ENCODE measurements around the gene NLRC5. TPM values are rescaled to one million over a fixed set of nuclear protein-coding genes. Genes with fewer than 3 reads are reported as not detected.

NLRC5 gene
- total RNA-seq, 4 donors from 2014 or later, result 14.4 to 22.5 (median 16.6) TPM

- no peak overlapping the region for H3K4me3 ChIP-seq
- 90% methylated on average over 4 of the region's 8 CpGs for WGBS
- peaks cover 19 to 85% (median 54%) of the 10 kb centered on the region in 4 donors for H3K36me3 ChIP-seq
- no peaks in the 10 kb centered on the region for H3K27me3 ChIP-seq
- no peak for DNase-seq (ENCODE audit: extremely low spot score)
- no peaks in the 10 kb centered on the region for H3K9me3 ChIP-seq
- intact Hi-C loops (cut with DNase I), result no loop called here
- H3K27ac ChIP-seq (replicated peaks in 1 of 4), result no peak overlapping the region
- H3K4me1 ChIP-seq, result no peaks in the 10 kb centered on the region
- TF ChIP-seq CTCF (IDR thresholded peaks at IDR 0.05), result no peak
- no peak for TF ChIP-seq POLR2AphosphoS5 (IDR thresholded peaks at IDR 0.05)
- no peak for TF ChIP-seq POLR2A (IDR thresholded peaks at IDR 0.05; ENCODE audit: low read depth)
- TF ChIP-seq EP300 (IDR thresholded peaks at IDR 0.05), result no peak
These were observed 34.3 kb downstream of the NLRC5 start for GRCh38 chr16:57023541-57024249.

GRCh38 chr16:57024894-57025680 is 35.7 kb downstream of the NLRC5 start:
- Histone ChIP-seq H3K27me3 (no peaks in the 10 kb centered on the region), H3K9me3 (no peaks in the 10 kb centered on the region), H3K27ac (replicated peaks in 1 of 4) (no peak overlapping the region), H3K36me3 (peaks cover 11 to 71% (median 45%) of the 10 kb centered on the region in 4 donors), H3K4me3 (no peak overlapping the region), H3K4me1 (no peaks in the 10 kb centered on the region)
- TF ChIP-seq POLR2A (IDR thresholded peaks at IDR 0.05; ENCODE audit: low read depth) (no peak), CTCF (IDR thresholded peaks at IDR 0.05) (no peak), EP300 (IDR thresholded peaks at IDR 0.05) (no peak), POLR2AphosphoS5 (IDR thresholded peaks at IDR 0.05) (no peak)
- no peak for DNase-seq (ENCODE audit: extremely low spot score)
- WGBS, result 90% methylated on average over 7 of the region's 19 CpGs
- intact Hi-C loops (cut with DNase I), result no loop called here

- H3K4me1 ChIP-seq, result no peaks in the 10 kb centered on the region
- peaks cover 4 to 60% (median 37%) of the 10 kb centered on the region in 4 donors for H3K36me3 ChIP-seq
- no peaks in the 10 kb centered on the region for H3K9me3 ChIP-seq
- H3K27ac ChIP-seq (replicated peaks in 1 of 4), result no peak overlapping the region
- H3K4me3 ChIP-seq, result no peak overlapping the region
- TF ChIP-seq EP300 (IDR thresholded peaks at IDR 0.05), result no peak
- TF ChIP-seq CTCF (IDR thresholded peaks at IDR 0.05), result no peak
- TF ChIP-seq POLR2A (IDR thresholded peaks at IDR 0.05; ENCODE audit: low read depth), result no peak
- TF ChIP-seq POLR2AphosphoS5 (IDR thresholded peaks at IDR 0.05), result no peak
- no peak for DNase-seq (ENCODE audit: extremely low spot score)
- intact Hi-C loops (cut with DNase I), result no loop called here
- no peaks in the 10 kb centered on the region for H3K27me3 ChIP-seq
- 98% methylated on average over 8 of the region's 21 CpGs for WGBS
These were observed 36.8 kb downstream of the NLRC5 start for GRCh38 chr16:57025941-57026777.

- no peaks in the 10 kb centered on the region for H3K4me1 ChIP-seq
- no peak overlapping the region for H3K4me3 ChIP-seq
- no peak for DNase-seq (ENCODE audit: extremely low spot score)
- TF ChIP-seq POLR2AphosphoS5 (IDR thresholded peaks at IDR 0.05) (no peak), CTCF (IDR thresholded peaks at IDR 0.05) (no peak), POLR2A (IDR thresholded peaks at IDR 0.05; ENCODE audit: low read depth) (no peak), EP300 (IDR thresholded peaks at IDR 0.05) (no peak)
- H3K36me3 ChIP-seq, result peaks cover 0 to 59% (median 33%) of the 10 kb centered on the region in 4 donors
- no peaks in the 10 kb centered on the region for H3K9me3 ChIP-seq
- H3K27ac ChIP-seq (replicated peaks in 1 of 4), result no peak overlapping the region
- 94% methylated on average over 3 of the region's 3 CpGs for WGBS
- no peaks in the 10 kb centered on the region for H3K27me3 ChIP-seq
- intact Hi-C loops (cut with DNase I), result no loop called here
These were observed 37.4 kb downstream of the NLRC5 start for GRCh38 chr16:57026778-57027062.

Data from esophagus muscularis mucosa (tissue), 4 donors.